ENCODE measurements around the gene TCF7L1.

DNA sequence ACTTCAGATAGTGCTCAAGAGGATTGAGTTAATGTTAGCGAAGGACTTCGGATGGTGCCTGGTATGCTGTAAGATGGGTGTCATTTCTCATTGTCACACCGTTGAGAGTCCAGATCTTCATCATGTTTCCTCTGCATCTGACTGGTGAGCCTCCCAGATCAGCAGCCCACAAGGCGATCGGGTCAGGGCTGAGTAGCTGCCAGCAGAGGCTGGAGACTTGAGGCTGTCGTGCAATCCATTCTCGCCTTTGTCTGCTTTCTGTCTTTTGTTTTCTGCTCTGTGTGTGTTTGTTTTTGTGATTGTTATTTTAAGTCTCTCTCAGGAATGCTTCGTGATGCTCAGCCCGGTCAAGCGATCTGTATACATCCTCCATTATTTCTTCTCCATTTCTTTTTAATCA lies 98.8 kb downstream of the TCF7L1 start:
- TF ChIP-seq, protein P1, sequence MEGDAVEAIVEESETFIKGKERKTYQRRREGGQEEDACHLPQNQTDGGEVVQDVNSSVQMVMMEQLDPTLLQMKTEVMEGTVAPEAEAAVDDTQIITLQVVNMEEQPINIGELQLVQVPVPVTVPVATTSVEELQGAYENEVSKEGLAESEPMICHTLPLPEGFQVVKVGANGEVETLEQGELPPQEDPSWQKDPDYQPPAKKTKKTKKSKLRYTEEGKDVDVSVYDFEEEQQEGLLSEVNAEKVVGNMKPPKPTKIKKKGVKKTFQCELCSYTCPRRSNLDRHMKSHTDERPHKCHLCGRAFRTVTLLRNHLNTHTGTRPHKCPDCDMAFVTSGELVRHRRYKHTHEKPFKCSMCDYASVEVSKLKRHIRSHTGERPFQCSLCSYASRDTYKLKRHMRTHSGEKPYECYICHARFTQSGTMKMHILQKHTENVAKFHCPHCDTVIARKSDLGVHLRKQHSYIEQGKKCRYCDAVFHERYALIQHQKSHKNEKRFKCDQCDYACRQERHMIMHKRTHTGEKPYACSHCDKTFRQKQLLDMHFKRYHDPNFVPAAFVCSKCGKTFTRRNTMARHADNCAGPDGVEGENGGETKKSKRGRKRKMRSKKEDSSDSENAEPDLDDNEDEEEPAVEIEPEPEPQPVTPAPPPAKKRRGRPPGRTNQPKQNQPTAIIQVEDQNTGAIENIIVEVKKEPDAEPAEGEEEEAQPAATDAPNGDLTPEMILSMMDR (IDR thresholded peaks at IDR 0.05) = no peak
- TF ChIP-seq POLR2A (IDR thresholded peaks at IDR 0.05) = no peak

All from uterus (tissue), 2 donors.